GM18498 (cell line): Measurements from ENCODE around the gene MYH3.
A peak's percentile ranks its signal among the peaks of the same experiment; 100 is the strongest.

ENCODE experiments used
- ATAC-seq: cut with Tn5 transposase; IDR thresholded peaks from one replicate; pipeline ENCODE4 v1.9.1; 2021; ENCODE audit warnings: mild to moderate bottlenecking, moderate library complexity; ENCODE audit not compliant: unreplicated experiment

MYH3 gene

DNA sequence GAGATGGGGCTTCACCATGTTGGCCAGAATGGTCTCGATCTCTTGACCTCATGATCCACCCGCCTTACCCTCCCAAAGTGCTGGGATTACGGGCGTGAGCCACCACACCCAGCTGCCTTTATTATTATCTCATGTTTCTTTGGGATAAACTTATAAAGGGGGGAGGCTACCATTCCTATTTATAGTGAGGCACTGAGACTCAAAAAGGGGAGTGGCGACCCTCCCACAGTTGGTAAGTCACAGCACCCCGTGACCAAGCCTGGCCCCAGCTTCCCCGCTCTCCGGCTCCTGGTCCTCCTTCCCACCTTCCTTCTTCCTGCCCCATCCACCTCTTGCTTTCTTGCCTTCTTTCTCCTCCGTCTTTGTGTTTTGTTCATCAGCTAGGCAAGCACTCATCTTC, 5.2 kb downstream of the MYH3 start:
- ATAC-seq, result no peak

- no peak for ATAC-seq
These were observed 7.5 kb downstream of the MYH3 start for GRCh38 chr17:10649602-10650001.

DNA sequence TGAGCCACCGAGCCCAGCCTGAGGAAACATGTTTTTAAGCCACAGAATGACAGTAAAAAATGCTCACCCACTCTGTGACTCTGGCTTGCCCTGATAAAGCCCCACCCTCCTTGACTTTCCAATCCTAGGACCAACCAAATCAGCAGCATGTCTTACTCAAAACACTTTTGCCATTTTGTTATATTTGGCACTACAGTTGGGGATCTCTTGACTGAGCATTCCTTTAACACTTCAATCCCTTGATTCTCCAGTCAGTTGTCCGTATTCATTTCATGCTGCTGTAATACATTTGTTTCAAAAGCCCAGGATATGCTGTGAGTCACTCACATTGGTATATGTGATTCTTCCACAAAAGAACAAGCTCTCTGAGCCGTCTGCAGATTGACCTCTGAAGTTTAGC, 8.2 kb downstream of the MYH3 start:
- no peak for ATAC-seq

DNA sequence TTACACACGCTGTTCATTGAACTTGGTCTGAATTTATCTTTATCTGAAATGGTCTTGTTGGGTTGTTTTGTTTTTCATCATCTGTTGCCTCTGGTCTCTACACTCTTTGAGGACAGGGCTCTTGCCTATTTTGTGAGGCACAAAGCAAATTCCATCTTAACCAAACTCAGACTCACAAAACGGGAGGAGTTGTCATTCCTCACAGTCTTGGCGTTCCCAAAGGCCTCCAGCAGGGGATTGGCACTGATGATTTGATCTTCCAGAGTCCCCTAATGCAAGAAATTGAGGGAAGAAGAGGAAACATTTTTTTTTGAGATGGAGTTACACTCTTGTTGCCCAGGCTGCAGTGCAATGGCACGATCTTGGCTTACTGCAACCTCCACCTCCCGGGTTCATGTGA, 8.7 kb downstream of the MYH3 start:
- ATAC-seq, result no peak

DNA sequence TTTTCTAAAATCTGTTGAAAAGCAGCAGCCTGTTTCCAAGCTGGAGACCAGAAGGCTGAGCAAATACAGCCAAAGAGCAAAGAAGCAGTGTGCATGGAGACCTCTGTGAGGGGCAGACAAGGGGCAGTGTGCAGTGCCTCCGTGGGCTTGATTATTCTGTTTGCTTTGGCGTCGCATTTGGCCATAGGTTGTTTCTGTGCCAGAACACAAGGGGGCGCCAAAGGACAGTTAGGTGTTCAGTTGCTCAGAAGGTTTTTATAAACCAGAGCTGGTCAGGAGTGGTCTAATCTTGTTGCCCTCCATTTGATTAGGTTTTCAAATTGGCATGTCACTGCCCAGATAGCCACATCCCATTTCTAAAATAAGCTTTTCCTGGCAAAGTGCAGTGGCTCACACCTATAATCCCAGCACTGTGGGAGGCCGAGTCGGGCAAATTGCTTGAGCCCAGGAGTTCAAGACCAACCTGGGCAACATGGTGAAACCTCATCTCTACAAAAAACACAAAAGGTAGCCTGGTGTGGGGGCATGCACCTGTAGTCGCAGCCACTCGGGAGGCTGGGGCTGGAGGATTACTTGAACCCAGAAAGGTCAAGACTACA, 10.6 kb downstream of the MYH3 start:
- peak; percentile 71 for ATAC-seq

- no peak for ATAC-seq
These were observed 16.6 kb downstream of the MYH3 start for GRCh38 chr17:10640475-10640874.

GRCh38 chr17:10638151-10638550, 19.0 kb downstream of the MYH3 start:
- no peak for ATAC-seq

DNA sequence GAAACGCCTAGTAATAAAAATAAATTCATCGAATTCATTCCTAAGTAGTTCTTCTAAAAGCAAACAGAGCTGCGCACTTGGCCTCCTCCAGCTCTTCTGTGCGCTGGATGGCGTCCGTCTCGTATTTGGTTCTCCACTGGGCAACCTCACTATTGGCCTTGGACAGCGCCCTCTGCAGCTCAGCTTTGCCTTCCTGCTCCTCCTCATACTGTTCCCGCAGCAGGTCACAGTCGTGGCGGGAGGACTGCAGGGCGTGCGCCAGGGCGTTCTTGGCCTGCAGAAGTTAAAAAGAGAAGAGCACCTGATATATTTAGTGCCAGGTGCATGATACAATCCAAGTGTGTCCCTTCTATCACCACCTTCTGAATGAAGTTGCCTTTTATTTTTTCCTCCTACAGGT, 21.8 kb downstream of the MYH3 start:
- no peak for ATAC-seq

DNA sequence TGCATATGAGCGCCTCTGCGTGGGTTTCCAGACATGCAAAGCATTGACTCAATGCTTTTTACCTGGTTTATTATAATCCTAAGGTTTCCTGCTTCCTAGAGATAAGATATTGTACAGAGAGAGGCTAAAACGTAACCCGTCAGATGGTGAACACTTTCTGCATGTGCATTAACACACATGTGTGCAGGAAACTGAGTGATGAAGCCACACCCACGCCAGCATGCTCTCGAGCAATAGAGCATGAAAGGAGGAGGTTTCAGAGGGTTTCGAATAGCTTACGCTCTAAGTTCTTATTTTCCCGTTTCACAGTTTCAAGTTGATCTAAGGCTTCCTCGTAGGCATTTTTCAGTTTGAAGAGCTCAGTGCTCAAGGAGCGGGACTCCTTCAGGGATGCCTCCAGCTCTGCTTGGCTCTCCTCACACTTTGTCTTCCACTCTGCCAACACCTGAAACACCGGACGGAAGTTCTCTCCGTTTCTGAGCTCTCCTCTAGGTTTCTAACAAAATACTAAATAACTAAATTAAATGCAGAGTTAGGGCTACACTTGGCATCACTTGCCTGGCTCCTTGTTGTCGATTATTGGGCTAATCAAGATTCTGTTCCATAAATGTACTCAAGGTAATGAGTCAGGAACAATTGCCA, 23.2 kb downstream of the MYH3 start:
- ATAC-seq, result peak; percentile 98

- no peak for ATAC-seq
These were observed 25.4 kb downstream of the MYH3 start for GRCh38 chr17:10631701-10632100.

DNA sequence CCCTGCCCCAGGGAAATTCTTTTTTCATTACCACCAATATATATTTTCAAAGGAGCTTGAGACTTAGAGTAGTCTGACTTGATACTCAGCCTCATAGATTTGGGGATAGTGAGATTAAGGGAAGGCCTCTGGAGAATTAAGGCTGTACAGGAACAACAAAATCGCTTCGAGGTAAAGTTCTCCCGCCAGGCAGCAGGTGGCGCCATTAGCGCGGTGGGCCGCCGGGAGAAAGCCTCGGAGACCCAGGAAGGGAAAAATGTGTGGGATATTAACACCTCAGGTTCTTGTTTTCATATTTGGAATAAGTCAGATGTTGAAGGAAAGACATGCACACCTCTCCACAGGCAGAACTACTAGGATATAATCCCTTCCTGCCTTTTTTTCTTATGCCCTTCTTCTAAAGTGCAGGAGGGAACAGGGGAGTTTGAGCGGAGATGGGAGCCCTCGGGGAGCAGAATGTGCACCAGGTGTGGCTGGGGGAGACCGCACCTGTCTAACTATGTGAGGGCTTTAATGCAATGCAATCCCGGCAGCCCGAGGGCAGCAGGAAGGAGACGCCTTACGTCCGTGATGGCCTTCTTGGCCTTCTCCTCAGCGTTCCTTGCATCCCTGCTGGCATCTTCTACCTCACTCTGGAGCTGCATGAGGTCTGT, 25.9 kb downstream of the MYH3 start:
- no peak for ATAC-seq

DNA sequence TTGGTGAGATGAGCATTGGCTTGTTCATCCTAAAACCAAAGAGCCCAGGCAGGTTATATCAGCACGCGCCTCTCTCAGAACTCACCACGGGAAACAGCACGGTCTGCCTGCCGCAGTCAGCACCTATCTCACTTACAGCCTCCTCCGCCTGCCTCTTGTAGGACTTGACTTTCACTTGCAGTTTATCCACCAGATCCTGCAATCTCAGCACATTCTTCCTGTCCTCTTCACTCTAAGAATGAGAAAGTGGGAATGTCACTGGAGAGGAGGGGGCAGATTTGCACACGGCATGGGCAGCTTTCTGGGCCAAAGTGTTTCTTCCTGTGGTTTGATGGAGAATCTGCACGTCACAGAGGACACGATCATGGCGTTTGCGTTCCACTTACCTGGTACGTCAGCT, 27.4 kb downstream of the MYH3 start:
- no peak for ATAC-seq

DNA sequence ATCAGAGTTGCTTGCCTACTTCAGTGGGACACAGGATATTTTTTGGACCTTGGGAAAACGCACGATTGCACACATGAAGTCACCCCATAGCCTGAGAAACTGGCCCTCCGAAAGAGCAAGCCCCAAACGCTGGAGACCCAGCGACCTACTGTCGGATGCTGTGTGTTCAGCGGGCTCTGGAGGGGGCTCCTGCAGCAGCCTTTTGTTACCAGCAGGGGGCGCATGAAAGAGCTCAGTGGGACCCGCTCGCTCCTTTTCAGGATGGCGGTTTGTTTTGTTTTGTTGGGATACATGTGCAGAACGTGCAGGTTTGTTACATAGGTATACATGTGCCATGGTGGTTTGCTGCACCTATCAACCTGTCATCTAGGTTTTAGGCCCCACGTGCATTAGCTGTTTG, 28.4 kb downstream of the MYH3 start:
- ATAC-seq, result no peak

- no peak for ATAC-seq
These were observed 30.7 kb downstream of the MYH3 start for GRCh38 chr17:10626390-10626789.

DNA sequence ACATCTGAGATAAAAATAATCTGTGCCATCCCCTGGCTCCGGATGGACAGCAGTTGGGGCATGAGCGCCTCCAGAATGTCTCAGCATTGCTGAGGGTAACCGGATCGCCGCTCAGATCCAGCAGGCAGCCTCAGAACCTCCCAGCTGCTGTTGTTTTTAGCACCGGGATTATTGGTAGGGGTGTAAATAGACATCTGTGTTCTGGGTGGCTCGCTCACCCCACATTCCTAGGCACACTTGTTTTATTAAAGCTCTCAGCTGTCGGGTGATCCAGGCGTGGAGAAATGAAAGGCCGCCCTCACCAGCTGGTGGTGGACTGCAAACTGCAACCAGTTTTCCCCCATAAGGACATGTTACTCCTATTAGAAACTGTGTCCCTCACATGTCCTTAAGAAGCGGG, 32.1 kb downstream of the MYH3 start:
- no peak for ATAC-seq

- ATAC-seq, result no peak
These were observed 33.3 kb downstream of the MYH3 start for GRCh38 chr17:10623737-10624338.

GRCh38 chr17:10622617-10623485, 34.3 kb downstream of the MYH3 start:
- ATAC-seq, result no peak

- no peak for ATAC-seq
These were observed 35.7 kb downstream of the MYH3 start for GRCh38 chr17:10621397-10621796.

- no peak for ATAC-seq
These were observed 36.3 kb downstream of the MYH3 start for GRCh38 chr17:10620823-10621222.

DNA sequence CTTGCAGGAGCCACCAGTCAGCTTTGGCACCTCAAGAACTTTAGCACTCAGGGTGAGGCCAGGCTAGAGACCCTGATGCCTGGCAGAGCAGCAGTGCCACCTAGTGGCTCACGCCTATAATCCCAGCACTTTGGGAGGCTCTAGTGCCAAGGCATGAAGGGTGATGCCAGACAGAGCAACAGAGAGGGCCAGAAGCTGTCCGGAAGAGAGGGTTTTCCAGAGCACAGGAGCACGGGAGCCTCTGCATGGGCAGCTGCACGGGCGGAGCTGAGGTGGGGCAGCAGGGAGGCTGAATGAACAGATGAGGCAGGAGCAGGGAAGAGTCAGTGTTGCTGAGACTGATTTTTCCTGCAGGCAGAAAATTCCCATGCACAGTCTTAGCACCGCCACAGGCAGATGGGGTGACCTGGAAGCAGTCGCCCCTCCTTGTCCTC, 38.9 kb downstream of the MYH3 start:
- peak; percentile 81 for ATAC-seq

- no peak for ATAC-seq
These were observed 40.0 kb downstream of the MYH3 start for GRCh38 chr17:10617120-10617505.
